GM21423 (cell line): ENCODE data around the gene RNF144B.
"Not testable (repeated sequence)": the region's sequence is repeated elsewhere in the genome, so short reads cannot be mapped to it uniquely, and the experiment has no call there.

Experiments
- ATAC-seq: cut with Tn5 transposase; IDR thresholded peaks from one replicate; pipeline ENCODE4 v1.9.1; 2021; ENCODE audit warnings: mild to moderate bottlenecking, moderate library complexity; ENCODE audit not compliant: unreplicated experiment

RNF144B gene

GRCh38 chr6:18436341-18436740 is 49.2 kb downstream of the RNF144B start:
- ATAC-seq, result no peak

GRCh38 chr6:18439581-18439980 is 52.4 kb downstream of the RNF144B start:
- ATAC-seq, result no peak

GRCh38 chr6:18441251-18441979 is 54.3 kb downstream of the RNF144B start:
- ATAC-seq, result no peak

- ATAC-seq, result no peak
These were observed 57.0 kb downstream of the RNF144B start for GRCh38 chr6:18444111-18444510.

GRCh38 chr6:18445228-18445627 is 58.1 kb downstream of the RNF144B start:
- ATAC-seq, result no peak

- no peak for ATAC-seq
These were observed 59.6 kb downstream of the RNF144B start for GRCh38 chr6:18446771-18447170.

- no peak for ATAC-seq
These were observed 60.4 kb downstream of the RNF144B start for GRCh38 chr6:18447552-18447951.

DNA sequence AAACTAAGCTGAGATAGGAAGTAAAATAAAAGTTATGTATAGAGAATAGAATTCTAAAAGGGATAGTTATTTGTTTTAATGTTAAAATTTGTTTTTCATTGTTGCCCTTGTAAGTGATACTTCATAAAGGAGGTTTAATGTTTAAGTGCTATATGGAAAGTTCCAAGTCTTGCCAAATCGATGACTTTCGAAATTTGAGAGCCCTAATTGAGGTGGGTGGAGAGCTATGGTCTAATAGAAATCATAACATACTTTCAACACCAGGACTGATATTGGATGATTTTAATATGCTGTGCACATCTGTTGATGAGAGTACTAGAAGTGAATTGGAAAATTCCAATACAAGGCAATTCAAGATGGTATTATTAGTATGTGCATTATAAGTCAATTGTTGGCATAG is 64.6 kb downstream of the RNF144B start:
- no peak for ATAC-seq

GRCh38 chr6:18454446-18454845 is 67.3 kb downstream of the RNF144B start:
- ATAC-seq, result no peak

DNA sequence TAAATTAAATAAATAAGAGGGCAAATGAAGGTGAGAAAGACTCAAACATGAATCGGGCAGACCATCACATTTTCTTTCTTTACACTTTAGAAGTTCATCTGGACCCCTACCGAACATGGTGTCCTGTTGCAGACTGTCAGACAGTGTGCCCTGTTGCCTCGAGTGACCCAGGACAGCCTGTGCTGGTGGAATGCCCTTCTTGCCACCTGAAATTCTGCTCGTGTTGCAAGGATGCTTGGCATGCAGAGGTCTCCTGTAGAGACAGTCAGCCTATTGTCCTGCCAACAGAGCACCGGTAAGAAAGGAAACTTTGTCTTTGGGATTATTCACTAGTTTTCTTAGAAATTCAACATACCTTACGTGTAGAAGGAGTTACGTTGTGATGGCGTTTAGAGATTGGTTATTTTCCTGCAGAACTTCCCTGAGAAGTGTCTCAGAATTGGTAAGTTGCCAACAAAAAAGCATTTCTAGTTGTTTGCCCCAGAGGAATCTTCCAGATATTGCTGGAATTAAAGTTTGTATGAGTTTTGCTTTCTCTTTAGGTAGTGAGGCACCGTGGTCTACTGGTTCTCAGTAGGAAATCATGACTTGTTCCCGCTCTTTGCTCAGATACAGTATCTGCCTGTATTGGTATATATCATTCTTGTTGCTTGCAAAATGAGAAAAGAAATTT is 70.1 kb downstream of the RNF144B start:
- no peak for ATAC-seq

DNA sequence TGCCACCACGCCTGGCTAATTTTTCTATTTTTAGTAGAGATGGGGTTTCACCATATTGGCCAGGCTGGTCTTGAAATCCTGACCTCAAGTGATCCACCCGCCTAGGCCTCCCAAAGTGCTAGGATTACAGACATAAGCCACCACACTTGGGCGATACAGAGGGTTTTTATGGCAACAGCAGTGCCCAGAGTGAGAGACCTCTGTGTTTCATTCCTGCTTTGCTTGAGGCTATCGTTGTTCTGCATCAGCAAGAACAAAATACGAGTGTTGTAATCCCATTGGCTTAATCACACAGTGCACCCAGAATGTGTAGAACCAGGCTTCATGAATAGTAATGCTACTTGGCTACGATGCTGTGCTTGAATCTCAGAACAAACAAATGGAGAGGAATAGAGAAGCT is 70.9 kb downstream of the RNF144B start:
- not testable (repeated sequence) for ATAC-seq

DNA sequence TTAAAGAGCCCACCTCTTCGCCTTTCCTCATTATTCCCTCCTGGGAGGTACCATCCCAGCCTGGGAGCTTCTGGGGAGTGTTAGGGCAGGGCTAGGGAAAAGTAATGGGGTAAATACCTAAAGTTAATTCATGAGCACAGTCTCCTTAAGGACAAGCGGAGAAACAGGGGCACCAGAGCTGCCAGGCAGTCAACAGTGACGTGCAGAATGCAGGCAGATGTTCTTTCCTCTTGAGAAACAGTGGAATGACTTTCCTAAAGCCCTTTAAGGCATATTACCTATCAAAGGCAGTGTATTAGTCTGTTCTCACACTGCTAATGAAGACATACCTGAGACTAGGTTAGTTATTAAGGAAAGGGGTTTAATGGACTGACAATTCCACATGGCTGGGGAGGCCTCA is 76.3 kb downstream of the RNF144B start:
- ATAC-seq, result no peak

DNA sequence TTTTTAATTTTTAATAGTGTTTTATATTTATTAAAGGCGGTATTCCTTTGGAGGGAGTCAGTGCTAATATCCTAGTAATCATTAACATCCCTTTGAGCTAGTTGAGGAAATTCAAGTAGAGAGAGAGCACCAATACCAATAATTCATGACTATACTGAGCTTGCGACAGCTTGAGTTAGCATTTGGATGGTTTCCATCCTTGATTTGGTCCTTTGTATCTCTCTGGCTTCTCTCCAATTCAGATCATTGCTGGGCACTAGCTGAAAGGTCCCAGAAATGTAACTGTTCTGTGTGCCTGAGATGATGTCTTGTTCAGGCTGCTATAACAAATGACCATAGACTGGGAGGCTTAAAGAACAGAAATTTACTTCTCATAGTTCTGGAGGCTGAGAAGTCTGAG is 77.0 kb downstream of the RNF144B start:
- no peak for ATAC-seq

DNA sequence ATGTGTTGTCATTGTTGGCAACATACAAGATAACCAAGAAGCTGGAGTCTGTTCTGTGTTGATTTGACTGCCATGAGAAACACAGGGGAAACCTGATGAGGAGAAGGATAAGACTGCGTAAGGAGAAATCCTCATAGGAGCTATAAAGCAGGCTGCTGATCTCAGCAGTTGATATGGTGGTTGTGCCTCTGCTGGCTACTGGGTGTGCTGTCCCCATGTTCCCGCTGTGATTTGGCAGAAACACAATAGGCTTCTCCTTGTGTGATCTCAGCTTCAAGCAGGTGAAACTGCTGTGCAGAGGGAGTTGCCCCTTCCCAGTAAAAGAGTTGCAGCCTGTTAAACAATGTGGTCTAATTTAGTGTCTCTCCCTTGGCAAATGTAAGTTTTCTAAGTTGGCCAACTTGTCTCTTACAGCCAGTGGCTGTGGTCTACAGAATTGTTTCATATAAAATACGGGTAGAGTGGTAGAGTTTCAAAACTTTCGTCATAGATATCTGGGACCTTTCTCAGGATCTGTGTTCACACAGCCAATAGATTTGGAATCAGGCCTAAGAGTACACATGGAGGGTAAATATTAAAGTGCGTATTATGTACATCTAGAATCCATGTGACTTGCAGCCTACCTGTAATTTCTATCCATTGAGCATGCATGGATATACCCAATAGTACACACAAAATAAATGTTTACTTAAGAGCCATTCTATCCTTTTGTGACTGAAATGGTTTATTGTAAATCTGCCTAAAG is 78.4 kb downstream of the RNF144B start:
- no peak for ATAC-seq

GRCh38 chr6:18467741-18468502 is 80.8 kb downstream of the RNF144B start:
- ATAC-seq, result no peak

DNA sequence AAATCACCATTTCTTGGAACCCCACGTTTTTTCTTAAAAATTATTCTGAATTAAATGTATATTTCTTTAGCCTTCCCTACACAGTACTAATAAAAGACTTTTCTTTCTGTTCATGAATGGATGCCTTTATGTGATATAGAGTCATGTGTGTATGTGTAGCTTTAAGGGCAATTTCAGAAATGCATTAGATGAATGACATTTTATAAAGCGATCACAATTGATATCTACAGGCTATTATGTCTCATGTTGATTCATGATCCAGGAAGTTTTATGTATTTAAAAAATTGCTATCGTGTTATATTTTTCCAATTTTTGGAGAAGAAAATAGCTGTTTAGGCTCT is 81.3 kb downstream of the RNF144B start:
- ATAC-seq, result no peak

DNA sequence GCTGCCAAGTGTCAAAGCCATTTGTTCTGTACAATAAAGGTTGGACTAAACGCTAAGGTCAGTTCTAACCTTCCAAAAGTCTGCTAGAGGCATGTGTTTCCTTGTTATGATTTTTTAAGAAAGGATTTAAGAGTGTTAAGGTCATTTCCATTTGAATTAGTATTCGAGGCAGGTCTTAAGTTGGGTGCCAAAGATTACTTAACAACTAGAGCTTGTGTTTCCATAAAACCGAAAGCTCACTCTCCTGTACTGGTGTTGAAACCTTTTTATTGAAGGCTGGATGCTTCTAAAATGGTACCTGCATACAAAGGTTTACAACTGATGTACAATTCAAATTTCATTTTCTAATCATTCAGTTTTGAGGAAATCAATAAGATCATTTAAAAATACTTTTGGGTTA is 82.4 kb downstream of the RNF144B start:
- no peak for ATAC-seq

GRCh38 chr6:18471232-18471964 is 84.2 kb downstream of the RNF144B start:
- ATAC-seq, result no peak

DNA sequence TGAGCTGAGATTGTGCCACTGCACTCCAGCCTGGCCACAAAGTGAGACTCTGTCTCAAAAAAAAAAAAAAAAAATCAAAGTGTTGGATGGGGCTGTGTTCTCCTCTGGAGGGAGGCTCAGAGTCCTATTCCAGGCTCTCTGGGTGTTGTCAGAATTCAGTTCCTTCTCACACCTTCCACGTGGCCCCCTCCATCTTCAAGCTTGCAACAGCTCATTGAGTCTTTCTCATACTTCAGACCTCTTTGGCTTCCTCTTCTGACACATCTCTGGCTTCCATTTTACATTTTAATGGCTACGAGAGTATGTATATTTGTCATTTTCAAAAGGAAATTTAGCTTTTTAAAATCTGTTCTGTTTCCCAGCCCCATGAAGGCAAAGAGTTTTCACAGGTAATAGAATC is 85.8 kb downstream of the RNF144B start:
- ATAC-seq, result no peak

DNA sequence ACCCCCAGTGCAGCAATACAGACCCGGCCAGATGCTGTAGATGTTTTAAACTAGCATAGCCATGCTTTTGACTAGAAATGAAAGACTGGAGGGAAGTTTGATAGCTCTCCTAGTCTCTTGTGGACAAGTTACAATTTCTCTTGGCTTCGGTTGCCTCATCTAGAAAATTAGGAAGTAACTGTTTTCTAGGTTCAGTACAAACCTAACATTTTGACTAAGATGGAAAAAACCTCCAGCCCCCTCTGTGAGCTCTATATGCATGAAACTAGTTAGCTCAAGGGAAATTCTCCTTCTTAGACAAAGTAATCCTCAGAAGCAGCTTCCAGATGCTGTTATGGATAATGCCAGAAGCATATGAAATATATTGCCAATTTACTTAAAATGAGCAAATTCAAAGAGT is 86.6 kb downstream of the RNF144B start:
- ATAC-seq, result no peak
